Measurements from ENCODE around the gene SLC8A1.

Gene SLC8A1

GRCh38 chr2:40226637-40227036, 225.3 kb downstream of the SLC8A1 start:
- no peak for DNase-seq

GRCh38 chr2:40225670-40226210, 226.2 kb downstream of the SLC8A1 start:
- DNase-seq: no peak

- DNase-seq: no peak
These were observed 227.6 kb downstream of the SLC8A1 start for GRCh38 chr2:40224318-40224717.

- peak; percentile 25 to 63 (median 46) for DNase-seq
These were observed 231.5 kb downstream of the SLC8A1 start for GRCh38 chr2:40220177-40220925.

GRCh38 chr2:40219141-40219540, 232.7 kb downstream of the SLC8A1 start:
- DNase-seq: no peak

- peak in 1 of 4 experiments; percentile 4 for DNase-seq
These were observed 233.2 kb downstream of the SLC8A1 start for GRCh38 chr2:40218679-40219078.

- no peak for DNase-seq
These were observed 238.3 kb downstream of the SLC8A1 start for GRCh38 chr2:40213619-40214018.

- peak in 1 of 4 experiments; percentile 16 for DNase-seq
These were observed 238.8 kb downstream of the SLC8A1 start for GRCh38 chr2:40213071-40213470.

GRCh38 chr2:40210968-40211353, 240.9 kb downstream of the SLC8A1 start:
- no peak for DNase-seq

- no peak for DNase-seq
These were observed 241.4 kb downstream of the SLC8A1 start for GRCh38 chr2:40210344-40210967.

- DNase-seq: no peak
These were observed 242.1 kb downstream of the SLC8A1 start for GRCh38 chr2:40209761-40210160.

GRCh38 chr2:40208463-40208862, 243.4 kb downstream of the SLC8A1 start:
- no peak for DNase-seq

- DNase-seq: no peak
These were observed 247.6 kb downstream of the SLC8A1 start for GRCh38 chr2:40204268-40204667.

GRCh38 chr2:40202798-40203400, 249.0 kb downstream of the SLC8A1 start:
- no peak for DNase-seq

- DNase-seq: no peak
These were observed 250.5 kb downstream of the SLC8A1 start for GRCh38 chr2:40201425-40201824.

GRCh38 chr2:40200366-40200915, 251.4 kb downstream of the SLC8A1 start:
- DNase-seq: no peak

GRCh38 chr2:40199771-40200170, 252.1 kb downstream of the SLC8A1 start:
- DNase-seq: no peak

GRCh38 chr2:40197121-40197520, 254.8 kb downstream of the SLC8A1 start:
- no peak for DNase-seq

- no peak for DNase-seq
These were observed 258.2 kb downstream of the SLC8A1 start for GRCh38 chr2:40193670-40194026.

- peak; percentile 9 to 46 (median 29) for DNase-seq
These were observed 258.8 kb downstream of the SLC8A1 start for GRCh38 chr2:40192864-40193669.

GRCh38 chr2:40190457-40190856, 261.4 kb downstream of the SLC8A1 start:
- no peak for DNase-seq

GRCh38 chr2:40189881-40190280, 262.0 kb downstream of the SLC8A1 start:
- DNase-seq: no peak

- no peak for DNase-seq
These were observed 264.8 kb downstream of the SLC8A1 start for GRCh38 chr2:40187054-40187453.

Data from suppressor macrophage (primary cell).